IPS-18c (cell line): ENCODE measurements around the gene KLHL5.

Experiments used
- H3K4me3 ChIP-seq: 2 replicates; pipeline ENCODE4 v1.7.0; 2013; ENCODE audit warnings: low read depth, mild to moderate bottlenecking, low read length, moderate library complexity; ENCODE audit not compliant: insufficient read depth
- H3K9me3 ChIP-seq: one replicate; pipeline ENCODE4 v1.6.1; 2013; ENCODE audit warnings: mild to moderate bottlenecking, low read length, moderate library complexity; ENCODE audit not compliant: control insufficient read depth, insufficient read depth

Gene KLHL5

GRCh38 chr4:39042366-39042765 is 19.7 kb upstream of the KLHL5 start:
- Histone ChIP-seq H3K9me3 (peaks cover 3% of the 10 kb centered on the region), H3K4me3 (no peak overlapping the region)

- peak overlapping the region; percentile 74 for H3K4me3 ChIP-seq
These were observed 18.8 kb upstream of the KLHL5 start for GRCh38 chr4:39043058-39043860.

GRCh38 chr4:39043861-39044363 is 18.1 kb upstream of the KLHL5 start:
- peaks cover 3% of the 10 kb centered on the region for H3K9me3 ChIP-seq
- peak overlapping the region; percentile 74 for H3K4me3 ChIP-seq

More at GRCh38 chr4:39043058-39043860, 18.8 kb upstream of the KLHL5 start:
- peaks cover 3% of the 10 kb centered on the region for H3K9me3 ChIP-seq

- Histone ChIP-seq H3K4me3 (peak overlapping the region; percentile 74), H3K9me3 (peaks cover 3% of the 10 kb centered on the region)
These were observed 17.6 kb upstream of the KLHL5 start for GRCh38 chr4:39044364-39044955.

- peak overlapping the region; percentile 74 for H3K4me3 ChIP-seq
These were observed 16.8 kb upstream of the KLHL5 start for GRCh38 chr4:39044956-39045826.

DNA sequence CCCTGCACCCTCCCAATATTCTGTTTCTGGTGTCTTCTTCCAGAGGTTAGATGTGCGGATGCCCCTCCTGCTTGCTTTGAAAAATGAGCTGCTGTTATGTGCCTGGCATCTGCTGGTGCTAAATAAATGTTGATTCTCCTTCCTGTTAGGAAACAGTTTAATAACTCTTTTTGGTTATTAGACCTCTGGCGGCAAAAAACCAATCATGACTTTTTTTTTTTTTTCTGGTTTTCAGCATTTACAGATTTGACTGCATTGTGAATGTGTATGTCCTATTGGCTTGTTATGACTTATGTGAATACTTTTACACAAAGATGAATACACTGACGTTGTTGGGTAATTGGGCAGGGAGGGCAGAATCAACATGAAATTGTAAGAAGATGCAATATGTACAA is 16.2 kb upstream of the KLHL5 start:
- Histone ChIP-seq H3K9me3 (peaks cover 3% of the 10 kb centered on the region), H3K4me3 (peak overlapping the region; percentile 74; the same call in 1 of the 2 replicates)

More at GRCh38 chr4:39044956-39045826, 16.8 kb upstream of the KLHL5 start:
- peaks cover 3% of the 10 kb centered on the region for H3K9me3 ChIP-seq

DNA sequence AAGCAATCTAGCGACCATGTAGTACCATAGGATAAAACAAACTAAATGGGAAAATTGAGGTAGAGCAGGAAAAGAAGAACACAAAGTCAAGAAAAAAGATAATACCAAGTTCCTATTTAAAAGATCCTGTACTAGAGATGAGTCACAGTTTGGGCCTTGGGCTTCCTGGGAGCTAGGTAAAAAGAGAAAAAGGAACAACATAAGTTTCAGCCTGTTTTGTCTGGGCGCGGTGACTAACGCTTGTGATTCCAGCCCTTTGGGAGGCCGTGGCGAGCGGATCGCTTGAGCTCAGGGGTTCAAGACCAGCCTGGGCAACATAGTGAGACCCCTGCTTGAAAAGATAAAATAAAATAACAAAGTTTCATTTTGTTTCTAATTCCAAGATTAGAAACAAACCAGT is 15.8 kb upstream of the KLHL5 start:
- H3K9me3 ChIP-seq: peaks cover 3% of the 10 kb centered on the region
- no peak overlapping the region for H3K4me3 ChIP-seq

DNA sequence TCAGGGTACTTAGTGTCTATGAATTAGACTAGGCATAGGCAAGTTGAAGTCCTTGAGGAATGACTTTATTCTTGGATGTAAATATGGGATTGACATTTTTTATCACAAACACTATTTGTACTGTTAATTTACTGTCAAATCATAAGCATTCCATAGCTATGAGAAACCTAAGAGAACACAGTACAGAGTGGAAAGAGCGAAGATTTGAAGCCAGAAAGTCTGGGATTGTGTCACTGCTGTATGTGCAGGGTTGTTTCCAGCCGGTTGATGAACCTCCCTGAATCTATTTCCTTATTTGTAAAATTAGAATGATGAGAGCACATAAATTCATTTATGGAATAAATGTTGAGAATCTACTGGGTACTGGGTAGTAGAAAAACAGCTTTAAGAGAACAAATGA is 14.4 kb upstream of the KLHL5 start:
- H3K4me3 ChIP-seq: no peak overlapping the region
- peaks cover 3% of the 10 kb centered on the region for H3K9me3 ChIP-seq

GRCh38 chr4:39048311-39048710 is 13.7 kb upstream of the KLHL5 start:
- Histone ChIP-seq H3K9me3 (peaks cover 3% of the 10 kb centered on the region), H3K4me3 (no peak overlapping the region)

- Histone ChIP-seq H3K4me3 (no peak overlapping the region), H3K9me3 (no peaks in the 10 kb centered on the region)
These were observed 11.4 kb upstream of the KLHL5 start for GRCh38 chr4:39050590-39050989.

- no peaks in the 10 kb centered on the region for H3K9me3 ChIP-seq
- no peak overlapping the region for H3K4me3 ChIP-seq
These were observed 10.5 kb upstream of the KLHL5 start for GRCh38 chr4:39051492-39051891.

DNA sequence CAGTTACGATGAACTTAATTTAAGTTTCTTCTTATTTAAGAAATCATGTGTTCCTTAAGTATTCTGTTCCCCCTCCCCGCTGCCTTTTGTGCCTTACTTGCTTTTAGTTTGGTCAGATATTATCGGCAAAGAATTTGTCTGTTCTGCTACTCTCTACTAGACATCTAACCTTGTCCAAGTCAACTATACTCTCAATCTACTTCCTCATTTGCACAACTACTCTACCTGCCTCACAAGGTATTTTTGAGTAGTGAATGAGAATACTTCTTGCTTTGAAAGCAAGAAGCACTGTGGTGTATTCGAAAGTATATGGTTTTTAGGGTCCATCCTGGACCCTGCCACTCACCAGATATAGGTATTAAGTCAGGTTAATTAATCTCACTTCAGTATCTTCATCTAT is 8.0 kb upstream of the KLHL5 start:
- H3K9me3 ChIP-seq: no peaks in the 10 kb centered on the region
- no peak overlapping the region for H3K4me3 ChIP-seq

GRCh38 chr4:39054497-39054896 is 7.5 kb upstream of the KLHL5 start:
- H3K4me3 ChIP-seq: no peak overlapping the region
- no peaks in the 10 kb centered on the region for H3K9me3 ChIP-seq

DNA sequence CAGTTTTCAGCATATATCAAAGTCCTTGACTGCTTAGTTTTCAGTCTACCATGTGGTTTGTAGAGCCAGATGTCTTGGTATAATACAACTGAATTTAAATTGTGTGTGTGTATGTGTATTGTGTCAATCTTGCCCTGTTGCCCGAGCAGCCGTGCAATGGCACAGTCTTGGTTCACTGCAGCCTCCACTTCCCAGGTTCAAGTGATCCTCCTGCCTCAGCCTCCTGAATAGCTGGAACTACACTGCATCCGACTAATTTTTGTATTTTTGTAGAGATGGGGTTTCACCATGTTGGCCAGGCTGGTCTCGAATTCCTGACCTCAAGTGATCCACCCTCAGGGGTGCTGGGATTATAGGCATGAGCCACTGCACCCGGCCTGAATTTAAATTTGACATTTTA is 6.0 kb upstream of the KLHL5 start:
- Histone ChIP-seq H3K9me3 (no peaks in the 10 kb centered on the region), H3K4me3 (no peak overlapping the region)

GRCh38 chr4:39061457-39061856 is 575 bp upstream of the KLHL5 start:
- Histone ChIP-seq H3K4me3 (no peak overlapping the region), H3K9me3 (no peaks in the 10 kb centered on the region)

DNA sequence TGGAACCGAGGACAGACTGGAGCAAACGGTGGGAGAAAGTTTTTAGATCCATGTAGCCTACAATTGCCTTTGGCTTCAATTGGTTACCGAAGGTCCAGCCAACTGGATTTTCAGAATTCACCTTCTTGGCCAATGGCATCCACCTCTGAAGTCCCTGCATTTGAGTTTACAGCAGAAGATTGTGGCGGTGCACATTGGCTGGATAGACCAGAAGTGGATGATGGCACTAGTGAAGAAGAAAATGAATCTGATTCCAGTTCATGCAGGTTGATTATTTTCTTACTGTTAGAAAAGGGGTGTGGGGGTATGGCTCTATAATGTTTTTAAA is 702 bp downstream of the KLHL5 start:
- peak overlapping the region; percentile 17; the same call in 1 of the 2 replicates for H3K4me3 ChIP-seq
- H3K9me3 ChIP-seq: no peaks in the 10 kb centered on the region

DNA sequence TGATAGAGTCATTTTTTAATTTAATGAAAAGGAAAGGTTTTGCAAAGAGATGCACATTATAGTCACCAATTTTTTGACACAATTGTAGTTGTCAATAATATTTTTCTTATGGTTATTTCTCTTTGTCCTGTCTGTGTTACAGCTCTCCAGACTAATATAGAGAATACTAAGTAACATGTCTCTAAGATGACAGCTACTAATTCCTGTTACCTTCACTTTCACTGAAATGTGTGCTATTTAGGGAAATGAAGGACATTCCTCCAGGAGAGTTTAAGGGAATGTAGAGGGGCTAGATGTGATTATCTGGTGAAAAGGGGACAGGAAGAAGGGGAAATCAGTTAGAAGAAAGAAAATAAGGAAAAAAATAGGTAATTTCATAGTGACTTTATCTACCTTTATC is 1.4 kb downstream of the KLHL5 start:
- Histone ChIP-seq H3K4me3 (no peak overlapping the region), H3K9me3 (no peaks in the 10 kb centered on the region)

- Histone ChIP-seq H3K9me3 (no peaks in the 10 kb centered on the region), H3K4me3 (no peak overlapping the region)
These were observed 4.3 kb downstream of the KLHL5 start for GRCh38 chr4:39066371-39066770.
